GM21515 (cell line): ENCODE data around the gene XYLB.

Experiments
- ATAC-seq: cut with Tn5 transposase; IDR thresholded peaks from one replicate; pipeline ENCODE4 v1.9.1; 2021; ENCODE audit not compliant: unreplicated experiment

Gene XYLB

GRCh38 chr3:38453913-38454177 lies 107.3 kb downstream of the XYLB start:
- ATAC-seq: no peak

- ATAC-seq: peak; percentile 36
Measured at GRCh38 chr3:38454178-38454883, 107.7 kb downstream of the XYLB start.

- peak; percentile 26 for ATAC-seq
Measured at GRCh38 chr3:38454884-38455638, 108.5 kb downstream of the XYLB start.

- ATAC-seq: peak; percentile 40
Measured at GRCh38 chr3:38455639-38456430, 109.2 kb downstream of the XYLB start.

GRCh38 chr3:38457111-38458003 lies 110.8 kb downstream of the XYLB start:
- no peak for ATAC-seq

- no peak for ATAC-seq
Measured at GRCh38 chr3:38458796-38459498, 112.4 kb downstream of the XYLB start.

GRCh38 chr3:38459499-38460048 lies 113.0 kb downstream of the XYLB start:
- no peak for ATAC-seq

GRCh38 chr3:38460377-38461270 lies 114.0 kb downstream of the XYLB start:
- no peak for ATAC-seq
